Activated naive CD4-positive, alpha-beta T cell treated with anti-CD3 and anti-CD28 coated beads for 36 hours (primary cell): Measurements from ENCODE around the gene MED19. TPM values are rescaled to one million over a fixed set of nuclear protein-coding genes. Genes with fewer than 3 reads are reported as not detected.
A peak's percentile ranks its signal among the peaks of the same experiment; 100 is the strongest.

Experiments used
- CTCF ChIA-PET: fragments of 350-600 bp; sonication (Branson Sonifier 250); formaldehyde crosslinking; loops from one replicate; lab custom pipeline; 2021; ENCODE audit warnings: antibody characterized with exemption; lab: Charles Lee
- DNase-seq: peaks from one replicate; pipeline ENCODE4 v3.0.0-alpha.2; 2020
- H3K27ac Mint-ChIP-seq: one replicate; pipeline ENCODE4 v1.8.0; 2021; ENCODE audit warnings: mild to moderate bottlenecking, mixed read lengths
- H3K27me3 Mint-ChIP-seq: one replicate; pipeline ENCODE4 v1.8.0; 2021; ENCODE audit warnings: low read depth, mixed read lengths
- H3K36me3 Mint-ChIP-seq: one replicate; pipeline ENCODE4 v1.8.0; 2021; ENCODE audit warnings: low read depth, mixed read lengths
- H3K4me1 Mint-ChIP-seq: one replicate; pipeline ENCODE4 v1.8.0; 2021; ENCODE audit warnings: low read depth, mixed read lengths
- H3K4me3 Mint-ChIP-seq: one replicate; pipeline ENCODE4 v1.8.0; 2021; ENCODE audit warnings: mild to moderate bottlenecking, moderate library complexity, mixed read lengths
- H3K9me3 Mint-ChIP-seq: one replicate; pipeline ENCODE4 v1.8.0; 2021; ENCODE audit warnings: mixed read lengths
- intact Hi-C: fragments of 100-400 bp; cut with micrococcal nuclease; formaldehyde crosslinking; loops from one replicate; pipeline ENCODE4 v1.15.1; 2023
- total RNA-seq, 2 experiments: library from RNA; stranded (reverse); gene quantifications; one replicate each; pipeline ENCODE4 v1.2.3, GENCODE V29; 2021

Gene MED19
- total RNA-seq: 1 to 10 TPM; 8.2 to 9.0 TPM

DNA sequence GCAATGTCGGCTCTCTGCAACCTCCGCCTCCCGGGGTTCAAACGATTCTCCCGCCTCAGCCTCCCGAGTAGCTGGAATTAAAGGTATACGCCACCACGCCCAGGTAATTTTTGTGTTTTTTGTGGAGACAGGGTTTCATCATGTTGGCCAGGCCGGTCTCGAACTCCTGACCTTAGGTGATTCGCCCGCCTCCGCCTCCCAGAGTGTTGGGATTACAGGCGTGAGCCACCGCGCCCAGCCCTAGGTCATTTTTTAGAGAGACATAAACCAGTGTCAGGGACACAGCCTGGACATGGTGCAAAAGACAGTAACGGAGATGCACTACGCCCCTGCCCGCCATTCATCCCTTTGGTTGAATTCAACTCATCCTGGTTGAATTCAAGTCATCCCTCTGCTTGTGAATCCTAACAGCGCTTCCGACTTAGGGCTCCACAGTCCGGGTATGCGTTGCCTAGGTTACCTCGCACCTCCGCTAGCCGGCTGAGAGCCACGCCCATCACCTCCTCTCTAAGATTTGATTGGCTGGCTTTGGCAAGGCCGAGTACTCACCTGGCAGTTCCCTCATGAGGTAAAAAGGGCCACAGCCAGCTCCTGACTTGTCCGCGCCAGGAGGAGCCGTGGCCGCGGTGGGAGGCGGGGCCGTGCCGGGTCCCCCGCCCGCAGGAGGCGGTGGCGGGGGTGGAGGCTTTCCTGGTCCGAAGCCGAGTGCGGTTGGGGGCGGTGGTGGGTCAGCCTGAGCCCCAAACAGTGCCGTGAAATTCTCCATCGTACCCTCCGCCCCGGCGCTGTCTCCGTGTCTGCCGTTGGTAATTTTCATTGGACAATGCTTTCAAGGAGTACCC is at the start of gene MED19:
MED19 (minus strand) TSS at position 802 of the 842 bp plus-strand sequence; CDS start at position 766, 36 bp downstream.
- CTCF ChIA-PET: interaction anchor here (1.0 kb wide), 1 partner anchor 184 kb away, joined by 4 read pairs; no protein-coding TSS in a partner anchor
- peak within 1 kb of the TSS; percentile 99 for H3K4me3 Mint-ChIP-seq
- no peaks in the 10 kb centered on the region for H3K9me3 Mint-ChIP-seq
- intact Hi-C loops: loop anchor here (1.0 to 5.0 kb wide), 12 partner anchors 30 to 1956 kb away; partner anchors contain the start of genes CLP1, FAM111A, PATL1 and SELENOH
- peak; percentile 80 for DNase-seq
- peak within 1 kb of the TSS; percentile 92 for H3K27ac Mint-ChIP-seq
- peaks cover 3% of the 10 kb centered on the region for H3K36me3 Mint-ChIP-seq
- peaks cover 50% of the 10 kb centered on the region for H3K4me1 Mint-ChIP-seq
- H3K27me3 Mint-ChIP-seq: no peaks in the 10 kb centered on the region

DNA sequence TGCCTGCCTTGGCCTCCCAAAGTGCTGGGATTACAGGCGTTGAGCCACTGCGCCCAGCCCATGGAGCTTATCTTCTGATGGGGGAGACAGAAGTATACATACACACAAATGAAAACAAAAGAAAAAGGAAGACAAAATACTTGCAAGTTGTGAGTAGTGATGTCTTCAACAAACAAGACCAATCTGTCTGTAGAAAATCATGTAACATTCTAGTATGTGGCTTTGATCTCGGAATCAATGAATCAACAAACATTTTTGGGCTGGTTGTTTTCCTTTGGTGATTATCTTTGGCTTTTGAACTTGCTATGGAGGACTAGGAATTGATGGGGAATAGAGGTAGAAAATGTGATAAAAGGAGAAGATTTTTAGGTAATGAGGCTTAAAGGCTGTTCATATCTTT is 46.2 kb upstream of the MED19 start:
- CTCF ChIA-PET: interaction anchor here (0.6 to 1.2 kb wide), 2 partner anchors 42 to 252 kb away, joined by 3 to 11 read pairs; no protein-coding TSS in a partner anchor

GRCh38 chr11:57752954-57753353 is 40.9 kb upstream of the MED19 start:
- Mint-ChIP-seq H3K27me3 (no peaks in the 10 kb centered on the region), H3K27ac (no peak overlapping the region), H3K9me3 (no peaks in the 10 kb centered on the region), H3K36me3 (no peaks in the 10 kb centered on the region), H3K4me3 (no peak overlapping the region), H3K4me1 (no peaks in the 10 kb centered on the region)
- intact Hi-C loops: no loop called here
- DNase-seq: no peak
- CTCF ChIA-PET: no interaction called here

More for the DNA sequence above, 46.2 kb upstream of the MED19 start:
- Mint-ChIP-seq H3K9me3 (no peaks in the 10 kb centered on the region), H3K27ac (no peak overlapping the region), H3K27me3 (no peaks in the 10 kb centered on the region), H3K4me1 (peaks cover 23% of the 10 kb centered on the region), H3K36me3 (peaks cover 3% of the 10 kb centered on the region), H3K4me3 (no peak overlapping the region)
- intact Hi-C loops: no loop called here
- DNase-seq: no peak

- no peak within 1 kb of the TSS for H3K27ac Mint-ChIP-seq
- no peaks in the 10 kb centered on the region for H3K27me3 Mint-ChIP-seq
- H3K4me3 Mint-ChIP-seq: no peak within 1 kb of the TSS
Observed at GRCh38 chr11:57751676-57752253, 39.8 kb upstream of the MED19 start, which contains the start of gene BTBD18. Gene BTBD18, minus strand, starts transcription at chr11:57751819. Its CDS starts 631 bp downstream, at chr11:57751188.

GRCh38 chr11:57751176-57751575 is 39.2 kb upstream of the MED19 start:
- no peak overlapping the region for H3K4me3 Mint-ChIP-seq
- no peaks in the 10 kb centered on the region for H3K27me3 Mint-ChIP-seq
- CTCF ChIA-PET: interaction anchor here (1.0 to 2.6 kb wide), 3 partner anchors 9 to 49 kb away, joined by 3 to 25 read pairs (median 3); no protein-coding TSS in a partner anchor
- intact Hi-C loops: loop anchor here (1.0 kb wide), 1 partner anchor 49 kb away; no protein-coding TSS in a partner anchor
- H3K9me3 Mint-ChIP-seq: no peaks in the 10 kb centered on the region
- peaks cover 5% of the 10 kb centered on the region for H3K36me3 Mint-ChIP-seq
- no peak for DNase-seq
- H3K27ac Mint-ChIP-seq: no peak overlapping the region
- peaks cover 4% of the 10 kb centered on the region for H3K4me1 Mint-ChIP-seq

More at GRCh38 chr11:57751676-57752253, 39.8 kb upstream of the MED19 start, which contains the start of gene BTBD18:
- peak; percentile 19 for DNase-seq
- Mint-ChIP-seq H3K9me3 (no peaks in the 10 kb centered on the region), H3K4me1 (peaks cover 4% of the 10 kb centered on the region), H3K36me3 (peaks cover 5% of the 10 kb centered on the region)
- CTCF ChIA-PET: interaction anchor here (1.0 to 2.6 kb wide), 2 partner anchors 8 to 48 kb away, joined by 3 to 25 read pairs; no protein-coding TSS in a partner anchor
- intact Hi-C loops: loop anchor here (1.0 kb wide), 1 partner anchor 49 kb away; no protein-coding TSS in a partner anchor

- Mint-ChIP-seq H3K27ac (peak overlapping the region; percentile 37), H3K9me3 (no peaks in the 10 kb centered on the region), H3K4me3 (no peak overlapping the region), H3K4me1 (peaks cover 32% of the 10 kb centered on the region), H3K27me3 (no peaks in the 10 kb centered on the region), H3K36me3 (peaks cover 30% of the 10 kb centered on the region)
- no peak for DNase-seq
- intact Hi-C loops: loop anchor here (10.0 kb wide), 1 partner anchor 1398 kb away; the partner anchor contains the start of gene FAM111A
- CTCF ChIA-PET: interaction anchor here (0.6 to 7.9 kb wide), 3 partner anchors 13 to 54 kb away, joined by 3 to 64 read pairs (median 3); no protein-coding TSS in a partner anchor
Observed at GRCh38 chr11:57746920-57747319, 34.9 kb upstream of the MED19 start.

DNA sequence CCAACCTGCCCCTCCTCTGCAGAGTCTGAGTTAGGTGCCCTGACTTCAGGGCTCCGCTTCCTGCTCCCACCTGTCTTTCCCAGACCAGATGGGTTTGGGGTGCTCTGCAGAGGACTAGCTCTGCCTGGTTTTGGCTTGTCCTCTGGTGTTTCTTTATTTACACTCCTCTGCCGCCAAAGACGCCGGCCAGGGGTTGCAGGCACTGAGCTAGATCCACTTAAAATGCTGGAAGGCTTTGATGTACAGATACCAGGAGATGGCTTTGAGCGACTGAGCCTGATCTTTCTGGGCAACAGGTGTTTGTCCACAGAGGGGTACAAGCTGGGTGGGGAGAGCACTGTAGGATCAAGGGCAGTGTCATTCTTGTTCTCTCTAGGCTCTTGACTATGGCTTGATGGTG is 33.2 kb upstream of the MED19 start:
- CTCF ChIA-PET: interaction anchor here (7.9 kb wide), 1 partner anchor 56 kb away, joined by 64 read pairs; no protein-coding TSS in a partner anchor
- H3K27ac Mint-ChIP-seq: peak overlapping the region; percentile 74
- H3K27me3 Mint-ChIP-seq: no peaks in the 10 kb centered on the region
- H3K4me1 Mint-ChIP-seq: peaks cover 34% of the 10 kb centered on the region
- H3K4me3 Mint-ChIP-seq: no peak overlapping the region
- intact Hi-C loops: loop anchor here (10.0 kb wide), 1 partner anchor 1400 kb away; the partner anchor contains the start of gene FAM111A
- peaks cover 39% of the 10 kb centered on the region for H3K36me3 Mint-ChIP-seq
- H3K9me3 Mint-ChIP-seq: no peaks in the 10 kb centered on the region
- DNase-seq: no peak

- peaks cover 43% of the 10 kb centered on the region for H3K36me3 Mint-ChIP-seq
- no peak for DNase-seq
- no peaks in the 10 kb centered on the region for H3K9me3 Mint-ChIP-seq
- peaks cover 34% of the 10 kb centered on the region for H3K4me1 Mint-ChIP-seq
- no peaks in the 10 kb centered on the region for H3K27me3 Mint-ChIP-seq
- peak overlapping the region; percentile 74 for H3K27ac Mint-ChIP-seq
- intact Hi-C loops: loop anchor here (5.0 to 10.0 kb wide), 2 partner anchors 407 to 1400 kb away; partner anchors contain the start of genes FAM111A, P2RX3 and SSRP1
- no peak overlapping the region for H3K4me3 Mint-ChIP-seq
- CTCF ChIA-PET: interaction anchor here (7.9 kb wide), 1 partner anchor 57 kb away, joined by 64 read pairs; no protein-coding TSS in a partner anchor
Observed at GRCh38 chr11:57744357-57744756, 32.3 kb upstream of the MED19 start.

DNA sequence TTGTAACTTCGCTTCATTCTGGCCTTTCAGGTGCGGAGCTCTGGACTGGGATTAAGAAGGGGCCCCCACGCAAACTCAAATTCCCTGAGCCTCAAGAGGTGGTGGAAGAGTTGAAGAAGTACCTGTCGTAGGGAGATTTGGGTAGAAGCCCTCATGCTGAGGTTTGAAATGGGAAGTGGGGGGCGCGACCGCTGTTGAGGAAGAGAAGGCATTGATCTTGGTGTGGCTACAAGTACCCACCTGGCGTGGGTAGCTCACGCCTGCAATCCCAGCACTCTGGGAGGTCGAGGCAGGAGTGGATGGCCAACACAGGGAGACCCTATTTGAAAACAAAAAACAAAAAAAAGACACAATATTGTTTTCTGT is 30.1 kb upstream of the MED19 start:
- Mint-ChIP-seq H3K27ac (peak overlapping the region; percentile 99), H3K27me3 (no peaks in the 10 kb centered on the region), H3K4me3 (peak overlapping the region; percentile 97), H3K4me1 (peaks cover 33% of the 10 kb centered on the region), H3K36me3 (peaks cover 52% of the 10 kb centered on the region), H3K9me3 (no peaks in the 10 kb centered on the region)
- intact Hi-C loops: loop anchor here (5.0 to 10.0 kb wide), 2 partner anchors 405 to 1403 kb away; partner anchors contain the start of genes FAM111A, P2RX3 and SSRP1
- DNase-seq: no peak
- CTCF ChIA-PET: interaction anchor here (0.8 to 7.9 kb wide), 3 partner anchors 59 to 396 kb away, joined by 3 to 64 read pairs (median 4); no protein-coding TSS in a partner anchor

DNA sequence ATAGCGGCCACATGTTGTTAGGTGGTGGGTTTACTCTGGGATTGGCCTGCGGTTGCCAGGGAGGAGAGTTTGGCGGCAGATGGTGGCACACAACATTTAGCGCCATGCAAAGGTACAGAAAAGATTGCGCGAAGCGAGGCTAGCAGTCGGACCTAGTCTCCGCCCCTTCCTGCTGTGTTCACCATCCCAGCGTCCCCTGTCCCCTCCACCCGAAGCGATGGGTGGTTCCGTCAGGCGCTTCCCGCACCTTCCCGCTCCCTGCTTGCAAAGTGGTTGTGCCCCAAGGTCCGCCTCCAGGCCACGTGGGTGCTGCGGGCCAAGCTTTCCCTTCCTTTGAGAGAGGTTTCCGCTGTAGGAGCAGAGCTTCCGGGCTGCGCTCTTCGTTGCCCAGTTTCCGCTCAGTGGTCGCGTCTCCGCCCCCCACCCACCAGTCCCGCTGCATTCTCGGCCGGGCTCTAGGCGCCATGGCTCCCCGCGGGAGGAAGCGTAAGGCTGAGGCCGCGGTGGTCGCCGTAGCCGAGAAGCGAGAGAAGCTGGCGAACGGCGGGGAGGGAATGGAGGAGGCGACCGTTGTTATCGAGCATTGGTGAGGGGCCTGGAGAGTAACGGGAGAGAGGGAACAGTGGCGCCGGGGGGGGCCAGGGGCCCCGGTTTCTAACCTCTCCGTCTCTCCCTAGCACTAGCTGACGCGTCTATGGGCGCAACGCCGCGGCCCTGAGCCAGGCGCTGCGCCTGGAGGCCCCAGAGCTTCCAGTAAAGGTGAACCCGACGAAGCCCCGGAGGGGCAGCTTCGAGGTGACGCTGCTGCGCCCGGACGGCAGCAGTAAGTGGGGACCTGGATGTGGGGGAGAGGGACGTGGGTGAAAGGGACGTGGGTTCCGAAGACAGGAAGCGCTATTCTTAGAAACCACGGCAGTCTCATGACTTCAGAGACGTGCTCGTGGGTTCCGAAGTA is 29.4 kb upstream of the MED19 start, which contains the start of gene SELENOH:
SELENOH (plus strand) TSS at position 360 of the 955 bp plus-strand sequence; CDS start at position 465, 105 bp downstream.
- peak within 1 kb of the TSS; percentile 97 for H3K4me3 Mint-ChIP-seq
- H3K4me1 Mint-ChIP-seq: peaks cover 32% of the 10 kb centered on the region
- H3K27ac Mint-ChIP-seq: peak within 1 kb of the TSS; percentile 99
- no peaks in the 10 kb centered on the region for H3K27me3 Mint-ChIP-seq
- CTCF ChIA-PET: interaction anchor here (0.8 to 7.9 kb wide), 3 partner anchors 60 to 396 kb away, joined by 3 to 64 read pairs (median 4); no protein-coding TSS in a partner anchor
- peaks cover 49% of the 10 kb centered on the region for H3K36me3 Mint-ChIP-seq
- no peaks in the 10 kb centered on the region for H3K9me3 Mint-ChIP-seq
- intact Hi-C loops: loop anchor here (1.0 to 10.0 kb wide), 11 partner anchors 21 to 1403 kb away; partner anchors contain the start of genes CLP1, FAM111A, MED19 and P2RX3
- DNase-seq: peak; percentile 98
